ENCODE data around the gene ERV3-1.

Gene ERV3-1

DNA sequence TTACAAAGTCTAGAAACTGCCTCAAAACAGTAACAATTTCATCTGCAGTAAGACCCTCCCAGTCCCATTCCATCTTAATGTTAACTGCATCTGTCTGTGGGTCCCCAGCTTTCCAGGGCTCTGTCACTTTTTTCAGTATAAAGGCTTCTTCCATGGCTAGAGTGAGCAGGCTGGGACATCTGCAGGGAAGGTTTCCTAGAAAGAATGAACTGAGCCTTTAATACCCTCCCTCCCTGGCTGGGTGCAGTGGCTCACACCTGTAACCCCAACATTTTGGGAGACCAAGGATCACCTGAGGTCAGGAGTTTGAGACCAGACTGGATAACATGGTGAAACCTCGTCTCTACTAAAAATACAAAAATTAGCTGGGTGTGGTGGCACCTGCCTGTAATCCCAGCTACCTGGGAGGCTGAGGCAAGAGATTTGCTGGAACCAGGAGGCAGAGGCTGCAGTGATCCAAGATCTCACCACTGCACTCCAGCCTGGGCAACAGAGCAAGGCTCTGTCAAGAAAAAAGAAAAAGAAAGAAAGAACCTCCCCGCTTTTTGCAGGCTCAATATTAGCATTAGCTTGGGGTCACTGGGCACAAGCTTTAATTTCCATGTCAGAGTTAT, 3.4 kb downstream of the ERV3-1 start:
- Histone ChIP-seq H3K27ac (ENCODE audit: low read depth in 2 of 2, low read length in 2 of 2) (no peak overlapping the region), H3K27me3 (ENCODE audit: control insufficient read depth in 2 of 2, insufficient read depth in 2 of 2, low read length in 2 of 2) (no peaks in the 10 kb centered on the region), H3K4me1 (ENCODE audit: control insufficient read depth in 2 of 2, insufficient read depth in 2 of 2, low read length in 2 of 2) (peaks cover 5 to 16% of the 10 kb centered on the region in 2 donors), H3K4me3 (ENCODE audit: low read length in 2 of 2) (no peak overlapping the region), H3K9ac (ENCODE audit: low read depth in 1 of 2, low read length in 2 of 2) (no peak overlapping the region), H3K36me3 (ENCODE audit: control insufficient read depth in 2 of 2, insufficient read depth in 2 of 2, low read length in 2 of 2) (peaks cover 0 to 11% of the 10 kb centered on the region in 2 donors), H3K9me3 (ENCODE audit: control insufficient read depth in 2 of 2, low read length in 2 of 2) (peaks cover 0 to 11% of the 10 kb centered on the region in 2 donors)

DNA sequence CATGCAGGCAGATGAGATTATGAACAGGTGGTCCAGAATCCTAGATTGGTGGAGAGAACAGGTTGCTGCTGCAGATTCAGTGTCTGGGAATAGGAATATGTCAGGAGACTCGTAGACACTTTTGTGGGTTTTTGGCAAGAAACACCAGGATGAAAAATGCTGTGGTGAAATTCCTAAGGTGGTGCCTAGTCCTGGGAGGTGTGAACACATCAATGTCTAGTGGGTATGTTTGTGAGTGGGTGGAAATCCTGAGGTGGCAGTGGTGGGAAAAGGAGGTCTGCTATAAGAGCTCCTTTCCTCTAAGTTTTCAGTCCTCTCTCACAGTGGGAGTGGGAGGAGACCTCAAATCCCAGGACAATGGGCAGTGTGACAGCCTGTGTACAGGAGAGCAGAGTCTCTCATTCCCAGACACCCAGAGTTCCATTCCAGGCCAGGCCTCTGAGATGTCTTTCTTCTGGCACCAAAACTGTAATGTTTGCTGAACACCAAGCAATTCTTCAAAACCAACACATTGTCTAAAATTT, 5.1 kb downstream of the ERV3-1 start:
- no peak overlapping the region for H3K9ac ChIP-seq (ENCODE audit: low read depth in 1 of 2, low read length in 2 of 2)
- H3K9me3 ChIP-seq (ENCODE audit: control insufficient read depth in 2 of 2, low read length in 2 of 2): peaks cover 0 to 11% of the 10 kb centered on the region in 2 donors
- peaks cover 5 to 13% of the 10 kb centered on the region in 2 donors for H3K4me1 ChIP-seq (ENCODE audit: control insufficient read depth in 2 of 2, insufficient read depth in 2 of 2, low read length in 2 of 2)
- no peak overlapping the region for H3K27ac ChIP-seq (ENCODE audit: low read depth in 2 of 2, low read length in 2 of 2)
- no peak overlapping the region for H3K4me3 ChIP-seq (ENCODE audit: low read length in 2 of 2)
- H3K36me3 ChIP-seq (ENCODE audit: control insufficient read depth in 2 of 2, insufficient read depth in 2 of 2, low read length in 2 of 2): peaks cover 0 to 11% of the 10 kb centered on the region in 2 donors
- H3K27me3 ChIP-seq (ENCODE audit: control insufficient read depth in 2 of 2, insufficient read depth in 2 of 2, low read length in 2 of 2): no peaks in the 10 kb centered on the region

DNA sequence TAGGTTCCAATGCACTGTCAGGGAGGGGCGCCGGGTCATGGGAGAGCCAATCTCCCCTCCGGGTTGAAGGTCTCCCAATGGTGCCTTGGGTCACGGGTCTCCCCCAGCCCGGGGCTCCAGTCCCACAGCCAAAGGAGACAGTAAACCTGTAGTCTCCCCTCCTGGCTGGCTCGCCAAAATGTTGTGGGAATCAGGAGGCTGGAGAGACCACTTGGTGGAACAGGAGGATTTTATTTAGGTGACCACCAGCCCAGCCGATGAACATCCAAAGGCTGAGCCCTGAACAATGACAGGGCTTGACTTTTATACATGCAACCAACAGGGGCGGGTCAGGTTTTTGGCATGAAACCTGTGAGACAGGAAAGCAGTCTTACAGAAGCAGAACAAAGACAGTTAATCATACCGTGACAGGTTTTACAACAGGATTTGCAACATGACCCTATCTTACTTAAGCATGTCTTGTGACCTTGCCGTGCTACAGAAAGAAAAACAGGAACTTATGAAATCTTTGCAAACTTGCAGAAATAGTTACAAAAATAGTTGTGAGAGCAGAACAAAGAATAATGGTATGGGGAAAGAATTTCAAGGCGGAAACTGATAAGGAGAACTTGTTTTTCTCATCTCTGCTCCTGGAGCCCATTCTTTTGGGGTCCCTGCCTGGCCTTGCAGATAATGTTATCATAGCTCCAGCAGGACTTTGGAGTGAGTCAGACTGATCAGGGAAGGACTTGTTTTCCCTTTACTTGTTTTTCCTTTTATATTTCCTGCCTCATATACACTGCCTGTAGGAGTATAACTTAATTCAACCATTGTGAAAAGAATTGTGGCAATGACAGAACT, 7.1 kb downstream of the ERV3-1 start:
- Histone ChIP-seq H3K9ac (ENCODE audit: low read depth in 1 of 2, low read length in 2 of 2) (no peak overlapping the region), H3K4me1 (ENCODE audit: control insufficient read depth in 2 of 2, insufficient read depth in 2 of 2, low read length in 2 of 2) (no peaks in the 10 kb centered on the region), H3K36me3 (ENCODE audit: control insufficient read depth in 2 of 2, insufficient read depth in 2 of 2, low read length in 2 of 2) (peaks cover 0 to 9% of the 10 kb centered on the region in 2 donors), H3K27me3 (ENCODE audit: control insufficient read depth in 2 of 2, insufficient read depth in 2 of 2, low read length in 2 of 2) (no peaks in the 10 kb centered on the region), H3K9me3 (ENCODE audit: control insufficient read depth in 2 of 2, low read length in 2 of 2) (peaks cover 0 to 19% of the 10 kb centered on the region in 2 donors), H3K27ac (ENCODE audit: low read depth in 2 of 2, low read length in 2 of 2) (peak overlapping the region in 1 of 2 donors; percentile 13), H3K4me3 (ENCODE audit: low read length in 2 of 2) (no peak overlapping the region)

DNA sequence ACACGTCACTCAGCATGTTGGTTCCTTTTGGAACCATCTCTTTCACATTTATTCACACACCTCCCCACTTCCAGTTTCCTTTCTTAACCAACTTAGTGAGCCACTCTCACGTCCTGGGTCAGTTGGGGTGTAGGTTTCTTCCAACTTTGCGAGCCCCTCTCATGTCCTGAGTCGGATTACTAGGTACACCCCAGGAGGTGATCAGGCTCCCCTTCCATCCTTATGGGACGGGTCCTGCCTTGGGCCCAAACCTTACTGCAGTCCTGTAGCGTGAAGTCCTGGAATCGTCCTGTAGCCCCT, 7.7 kb downstream of the ERV3-1 start:
- Histone ChIP-seq H3K4me3 (ENCODE audit: low read length in 2 of 2) (no peak overlapping the region), H3K27me3 (ENCODE audit: control insufficient read depth in 2 of 2, insufficient read depth in 2 of 2, low read length in 2 of 2) (no peaks in the 10 kb centered on the region), H3K9me3 (ENCODE audit: control insufficient read depth in 2 of 2, low read length in 2 of 2) (peaks cover 0 to 20% of the 10 kb centered on the region in 2 donors), H3K4me1 (ENCODE audit: control insufficient read depth in 2 of 2, insufficient read depth in 2 of 2, low read length in 2 of 2) (no peaks in the 10 kb centered on the region), H3K9ac (ENCODE audit: low read depth in 1 of 2, low read length in 2 of 2) (no peak overlapping the region), H3K27ac (ENCODE audit: low read depth in 2 of 2, low read length in 2 of 2) (no peak overlapping the region), H3K36me3 (ENCODE audit: control insufficient read depth in 2 of 2, insufficient read depth in 2 of 2, low read length in 2 of 2) (peaks cover 0 to 9% of the 10 kb centered on the region in 2 donors)

DNA sequence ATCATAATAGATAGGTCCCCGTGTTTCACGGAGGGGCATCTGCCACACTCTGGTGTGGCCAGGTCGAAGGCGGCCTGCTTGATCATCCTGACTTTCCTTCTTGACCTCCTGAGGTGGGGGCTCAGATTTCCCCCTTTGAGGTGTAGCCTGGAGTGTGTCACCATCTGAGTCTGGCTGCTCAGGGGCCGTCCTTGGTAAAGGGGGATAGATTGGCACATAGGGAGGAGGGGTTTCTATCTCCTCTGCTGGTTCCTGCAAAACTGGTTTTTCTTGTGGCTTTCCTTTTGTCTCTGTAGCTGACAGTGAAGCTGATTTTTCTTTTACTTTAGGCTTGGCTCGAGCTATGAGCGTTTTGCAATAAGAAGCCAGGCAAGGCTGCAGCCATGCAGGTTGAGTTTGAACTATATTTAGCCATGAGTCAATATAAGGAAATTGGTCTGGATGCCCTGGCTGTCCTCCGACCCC, 8.5 kb downstream of the ERV3-1 start:
- H3K36me3 ChIP-seq (ENCODE audit: control insufficient read depth in 2 of 2, insufficient read depth in 2 of 2, low read length in 2 of 2): peaks cover 0 to 9% of the 10 kb centered on the region in 2 donors
- no peaks in the 10 kb centered on the region for H3K27me3 ChIP-seq (ENCODE audit: control insufficient read depth in 2 of 2, insufficient read depth in 2 of 2, low read length in 2 of 2)
- H3K27ac ChIP-seq (ENCODE audit: low read depth in 2 of 2, low read length in 2 of 2): no peak overlapping the region
- no peak overlapping the region for H3K9ac ChIP-seq (ENCODE audit: low read depth in 1 of 2, low read length in 2 of 2)
- H3K4me1 ChIP-seq (ENCODE audit: control insufficient read depth in 2 of 2, insufficient read depth in 2 of 2, low read length in 2 of 2): no peaks in the 10 kb centered on the region
- peaks cover 0 to 23% of the 10 kb centered on the region in 2 donors for H3K9me3 ChIP-seq (ENCODE audit: control insufficient read depth in 2 of 2, low read length in 2 of 2)
- no peak overlapping the region for H3K4me3 ChIP-seq (ENCODE audit: low read length in 2 of 2)

DNA sequence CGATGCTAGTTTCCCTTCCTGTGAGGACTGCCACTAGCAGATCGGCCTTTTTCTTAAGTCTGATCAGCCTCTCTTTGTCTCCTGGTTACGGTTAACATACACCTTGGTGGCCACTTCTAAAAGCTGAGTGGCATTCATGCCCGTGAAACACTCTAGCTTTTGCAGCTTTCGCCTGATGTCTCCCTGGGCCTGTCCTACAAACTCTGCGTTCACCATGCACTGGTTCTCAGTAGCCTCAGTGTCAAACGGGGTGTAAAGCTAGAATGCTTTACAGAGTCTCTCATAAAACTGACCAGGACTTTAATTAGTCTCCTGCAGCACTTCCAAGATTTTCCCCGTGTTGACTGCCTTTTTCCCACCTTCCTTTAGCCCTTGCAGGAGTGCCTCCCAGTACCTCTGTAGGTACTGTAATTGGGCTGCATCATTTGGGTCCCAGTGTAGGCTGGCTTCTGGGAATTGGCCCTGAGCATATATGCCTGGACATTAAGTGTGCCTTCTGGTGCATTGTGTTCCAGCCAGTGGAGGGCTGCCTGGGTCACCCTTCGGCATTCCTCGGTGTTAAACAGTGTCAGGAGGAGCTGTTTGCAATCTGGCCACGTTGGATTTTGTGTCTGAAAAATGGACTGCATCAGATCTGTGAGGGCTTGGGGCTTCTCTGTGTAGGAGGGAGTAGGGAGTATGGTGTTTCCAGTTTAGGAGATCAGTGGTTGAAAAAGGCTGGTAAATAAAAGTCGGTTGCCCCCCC, 9.2 kb downstream of the ERV3-1 start:
- Histone ChIP-seq H3K9ac (ENCODE audit: low read depth in 1 of 2, low read length in 2 of 2) (no peak overlapping the region), H3K27ac (ENCODE audit: low read depth in 2 of 2, low read length in 2 of 2) (no peak overlapping the region)

DNA sequence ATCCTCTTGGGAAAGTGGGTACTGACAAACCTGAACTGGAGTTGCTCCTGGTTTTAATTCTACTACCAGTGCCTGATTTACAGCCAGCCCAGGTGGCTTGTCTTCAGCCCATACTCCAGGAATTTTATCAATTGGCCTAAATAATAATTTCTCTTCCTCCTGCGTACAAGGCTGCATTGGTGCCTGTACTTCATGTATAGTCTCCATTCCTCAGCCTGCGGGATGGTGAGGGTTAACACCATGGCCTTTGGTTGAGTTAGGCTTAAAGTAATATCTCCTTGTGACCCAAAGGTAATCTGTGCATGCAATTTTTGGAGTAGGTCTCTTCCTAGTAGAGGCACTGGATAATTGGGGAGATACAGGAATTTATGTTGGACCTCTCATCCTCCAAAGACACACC, 10.2 kb downstream of the ERV3-1 start:
- no peak overlapping the region for H3K9ac ChIP-seq (ENCODE audit: low read depth in 1 of 2, low read length in 2 of 2)
- peaks cover 0 to 11% of the 10 kb centered on the region in 2 donors for H3K36me3 ChIP-seq (ENCODE audit: control insufficient read depth in 2 of 2, insufficient read depth in 2 of 2, low read length in 2 of 2)
- H3K4me3 ChIP-seq (ENCODE audit: low read length in 2 of 2): no peak overlapping the region
- no peaks in the 10 kb centered on the region for H3K27me3 ChIP-seq (ENCODE audit: control insufficient read depth in 2 of 2, insufficient read depth in 2 of 2, low read length in 2 of 2)
- H3K27ac ChIP-seq (ENCODE audit: low read depth in 2 of 2, low read length in 2 of 2): no peak overlapping the region
- H3K4me1 ChIP-seq (ENCODE audit: control insufficient read depth in 2 of 2, insufficient read depth in 2 of 2, low read length in 2 of 2): no peaks in the 10 kb centered on the region
- H3K9me3 ChIP-seq (ENCODE audit: control insufficient read depth in 2 of 2, low read length in 2 of 2): peaks cover 0 to 30% of the 10 kb centered on the region in 2 donors

More for the DNA sequence above, 9.2 kb downstream of the ERV3-1 start:
- no peak overlapping the region for H3K4me3 ChIP-seq (ENCODE audit: low read length in 2 of 2)
- peaks cover 0 to 12% of the 10 kb centered on the region in 2 donors for H3K36me3 ChIP-seq (ENCODE audit: control insufficient read depth in 2 of 2, insufficient read depth in 2 of 2, low read length in 2 of 2)
- H3K27me3 ChIP-seq (ENCODE audit: control insufficient read depth in 2 of 2, insufficient read depth in 2 of 2, low read length in 2 of 2): no peaks in the 10 kb centered on the region
- peaks cover 0 to 28% of the 10 kb centered on the region in 2 donors for H3K9me3 ChIP-seq (ENCODE audit: control insufficient read depth in 2 of 2, low read length in 2 of 2)
- H3K4me1 ChIP-seq (ENCODE audit: control insufficient read depth in 2 of 2, insufficient read depth in 2 of 2, low read length in 2 of 2): no peaks in the 10 kb centered on the region

DNA sequence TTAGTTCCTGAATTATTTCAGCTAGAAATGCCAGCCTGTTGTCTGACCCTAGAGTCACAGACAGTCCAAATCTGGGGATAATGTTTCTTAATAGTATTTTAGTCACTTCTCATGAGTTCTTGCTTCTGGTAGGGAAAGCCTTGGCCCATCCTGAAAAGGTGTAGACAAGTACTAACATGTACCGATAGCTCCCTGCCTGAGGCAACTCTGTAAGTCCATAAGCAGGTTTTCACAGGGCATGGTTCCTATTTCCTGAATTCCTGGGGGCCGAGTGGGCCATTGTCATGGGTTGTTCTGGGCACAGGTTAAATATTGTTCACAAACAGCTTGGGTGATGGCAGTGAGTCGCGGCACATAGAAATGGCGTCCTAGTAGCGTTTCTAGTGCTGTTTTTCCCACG, 12.6 kb downstream of the ERV3-1 start:
- no peak overlapping the region for H3K4me3 ChIP-seq (ENCODE audit: low read length in 2 of 2)
- H3K36me3 ChIP-seq (ENCODE audit: control insufficient read depth in 2 of 2, insufficient read depth in 2 of 2, low read length in 2 of 2): peaks cover 0 to 8% of the 10 kb centered on the region in 2 donors
- no peak overlapping the region for H3K27ac ChIP-seq (ENCODE audit: low read depth in 2 of 2, low read length in 2 of 2)
- H3K9ac ChIP-seq (ENCODE audit: low read depth in 1 of 2, low read length in 2 of 2): no peak overlapping the region
- peaks cover 0 to 28% of the 10 kb centered on the region in 2 donors for H3K9me3 ChIP-seq (ENCODE audit: control insufficient read depth in 2 of 2, low read length in 2 of 2)
- no peaks in the 10 kb centered on the region for H3K27me3 ChIP-seq (ENCODE audit: control insufficient read depth in 2 of 2, insufficient read depth in 2 of 2, low read length in 2 of 2)
- H3K4me1 ChIP-seq (ENCODE audit: control insufficient read depth in 2 of 2, insufficient read depth in 2 of 2, low read length in 2 of 2): no peaks in the 10 kb centered on the region

DNA sequence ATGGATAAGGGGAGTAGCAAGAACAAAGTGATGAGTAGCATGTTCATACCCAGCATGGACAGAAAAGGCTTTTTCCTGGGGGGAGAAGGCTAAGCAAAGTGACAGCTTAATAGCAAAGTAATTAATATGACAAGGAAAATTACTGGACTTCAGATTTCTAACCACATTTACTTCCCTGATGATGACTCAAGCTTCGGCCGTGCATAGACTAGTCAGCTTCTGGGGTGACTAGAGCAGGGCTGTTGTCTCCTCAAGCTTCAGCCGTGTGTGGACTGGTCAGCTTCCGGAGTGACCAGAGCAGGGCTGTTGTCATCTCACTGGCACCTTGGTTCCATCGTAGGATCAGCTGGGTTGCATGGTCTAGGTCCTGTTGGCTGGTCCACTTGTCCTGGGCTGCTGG, 13.5 kb downstream of the ERV3-1 start:
- Histone ChIP-seq H3K27me3 (ENCODE audit: control insufficient read depth in 2 of 2, insufficient read depth in 2 of 2, low read length in 2 of 2) (no peaks in the 10 kb centered on the region), H3K27ac (ENCODE audit: low read depth in 2 of 2, low read length in 2 of 2) (no peak overlapping the region), H3K36me3 (ENCODE audit: control insufficient read depth in 2 of 2, insufficient read depth in 2 of 2, low read length in 2 of 2) (peaks cover 0 to 8% of the 10 kb centered on the region in 2 donors), H3K4me1 (ENCODE audit: control insufficient read depth in 2 of 2, insufficient read depth in 2 of 2, low read length in 2 of 2) (no peaks in the 10 kb centered on the region), H3K9me3 (ENCODE audit: control insufficient read depth in 2 of 2, low read length in 2 of 2) (peaks cover 0 to 24% of the 10 kb centered on the region in 2 donors), H3K4me3 (ENCODE audit: low read length in 2 of 2) (no peak overlapping the region), H3K9ac (ENCODE audit: low read depth in 1 of 2, low read length in 2 of 2) (no peak overlapping the region)

All from mucosa of rectum (tissue), 2 donors.